Iris pigment epithelial cell (primary cell): ENCODE data around the gene EEF1AKMT3.

Source experiments
- DNase-seq: peaks from one replicate; pipeline ENCODE4 v3.0.0-alpha.2; 2011; ENCODE audit warnings: low read depth

The EEF1AKMT3 gene

DNA sequence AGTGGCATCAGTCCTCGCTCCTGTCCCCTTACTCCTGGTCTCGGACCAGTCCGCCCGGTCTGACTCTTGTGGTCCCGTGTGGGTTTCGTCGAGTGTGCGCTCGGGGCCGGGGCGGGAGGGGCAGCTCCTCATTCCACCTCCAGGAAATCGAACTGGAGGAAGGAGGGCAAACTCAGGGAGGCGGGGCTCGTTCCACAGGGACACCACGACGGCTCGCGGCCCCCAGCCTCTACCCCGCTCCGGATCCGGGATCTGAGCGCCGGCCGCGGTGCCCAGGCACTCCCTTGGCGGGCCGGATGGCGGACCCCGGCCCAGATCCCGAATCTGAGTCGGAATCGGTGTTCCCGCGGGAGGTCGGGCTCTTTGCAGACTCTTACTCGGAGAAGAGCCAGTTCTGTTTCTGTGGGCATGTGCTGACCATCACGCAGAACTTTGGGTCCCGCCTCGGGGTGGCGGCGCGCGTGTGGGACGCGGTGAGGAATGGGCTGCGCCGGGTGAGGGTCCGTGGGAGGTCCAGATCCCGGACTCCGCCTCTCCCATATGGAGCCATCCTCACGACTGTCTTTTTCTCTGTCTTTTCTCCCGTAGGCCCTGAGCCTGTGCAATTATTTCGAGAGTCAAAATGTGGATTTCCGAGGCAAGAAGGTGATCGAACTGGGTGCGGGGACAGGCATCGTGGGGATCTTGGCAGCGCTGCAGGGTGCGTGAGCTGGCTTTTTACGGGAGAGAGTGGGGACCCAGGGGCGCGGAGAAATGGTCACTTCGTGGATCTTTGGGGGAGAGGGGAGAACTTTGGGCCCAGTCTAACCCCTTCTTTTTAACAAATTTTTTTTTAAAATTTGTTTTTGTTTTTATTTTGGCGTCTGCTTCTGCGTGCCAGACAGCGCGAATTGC, at the start of gene EEF1AKMT3:
EEF1AKMT3 (plus strand) TSS at position 186 of the 894 bp plus-strand sequence; CDS start at position 297, 111 bp downstream.
- DNase-seq: peak; percentile 40

DNA sequence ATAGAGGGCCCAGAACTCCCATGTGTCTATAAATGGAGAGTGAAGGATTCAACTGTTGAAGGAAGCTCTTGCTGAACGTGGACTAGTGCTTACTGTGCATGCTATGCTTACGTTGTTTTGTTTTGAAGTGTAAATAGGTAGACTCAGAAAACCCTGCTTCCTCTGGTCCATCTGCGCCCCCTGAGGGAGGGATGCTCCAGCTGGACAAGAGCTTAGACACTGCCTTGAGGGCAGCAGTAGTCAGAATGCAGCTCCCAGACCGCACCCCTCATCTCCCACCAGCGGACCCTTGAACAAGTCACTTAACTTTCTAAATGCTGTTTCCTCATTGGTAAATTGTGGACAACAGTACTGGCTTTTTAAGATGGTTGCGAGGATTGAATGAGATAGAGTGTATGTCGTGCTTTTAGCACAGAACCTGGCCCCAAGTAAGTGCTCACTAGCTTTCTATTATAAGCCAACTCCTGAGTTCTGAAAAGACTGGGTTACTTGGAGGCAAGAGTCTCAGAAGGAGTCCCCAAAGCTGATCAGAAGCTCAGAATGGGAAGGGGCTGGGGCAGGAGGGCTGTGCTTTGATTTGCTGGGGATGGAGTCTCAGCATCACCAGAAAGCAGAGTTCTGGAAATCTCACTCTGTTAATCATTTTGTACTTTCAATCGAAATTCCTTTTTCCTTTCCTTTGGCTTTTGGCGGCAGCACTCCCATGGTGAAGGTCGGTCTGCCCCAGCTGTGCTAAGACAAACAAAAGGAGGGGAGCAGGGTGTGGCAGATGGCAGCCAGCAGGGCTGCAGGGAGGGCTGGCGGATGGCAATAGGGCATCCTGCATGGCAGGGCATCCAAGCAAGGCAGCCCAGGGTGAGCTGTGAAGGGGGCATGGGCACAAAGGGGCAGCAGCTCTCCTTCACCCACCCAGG, 49.4 kb upstream of the EEF1AKMT3 start:
- no peak for DNase-seq

DNA sequence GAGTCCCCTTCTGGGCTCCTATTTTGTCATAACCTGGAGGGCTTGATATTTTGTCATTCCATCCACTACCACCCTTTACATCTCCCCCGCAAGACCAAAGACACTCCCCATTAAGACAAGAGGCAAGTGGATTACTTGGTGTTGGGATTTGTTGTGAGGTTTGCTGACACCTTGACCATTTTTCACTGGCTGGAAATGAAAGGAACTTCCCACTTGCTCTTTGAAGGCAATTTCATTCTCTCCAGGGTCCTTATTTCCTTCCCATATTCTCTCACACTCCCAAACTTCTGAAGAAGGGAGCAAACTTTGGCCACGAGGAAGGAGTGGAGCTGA, 48.8 kb upstream of the EEF1AKMT3 start:
- no peak for DNase-seq

DNA sequence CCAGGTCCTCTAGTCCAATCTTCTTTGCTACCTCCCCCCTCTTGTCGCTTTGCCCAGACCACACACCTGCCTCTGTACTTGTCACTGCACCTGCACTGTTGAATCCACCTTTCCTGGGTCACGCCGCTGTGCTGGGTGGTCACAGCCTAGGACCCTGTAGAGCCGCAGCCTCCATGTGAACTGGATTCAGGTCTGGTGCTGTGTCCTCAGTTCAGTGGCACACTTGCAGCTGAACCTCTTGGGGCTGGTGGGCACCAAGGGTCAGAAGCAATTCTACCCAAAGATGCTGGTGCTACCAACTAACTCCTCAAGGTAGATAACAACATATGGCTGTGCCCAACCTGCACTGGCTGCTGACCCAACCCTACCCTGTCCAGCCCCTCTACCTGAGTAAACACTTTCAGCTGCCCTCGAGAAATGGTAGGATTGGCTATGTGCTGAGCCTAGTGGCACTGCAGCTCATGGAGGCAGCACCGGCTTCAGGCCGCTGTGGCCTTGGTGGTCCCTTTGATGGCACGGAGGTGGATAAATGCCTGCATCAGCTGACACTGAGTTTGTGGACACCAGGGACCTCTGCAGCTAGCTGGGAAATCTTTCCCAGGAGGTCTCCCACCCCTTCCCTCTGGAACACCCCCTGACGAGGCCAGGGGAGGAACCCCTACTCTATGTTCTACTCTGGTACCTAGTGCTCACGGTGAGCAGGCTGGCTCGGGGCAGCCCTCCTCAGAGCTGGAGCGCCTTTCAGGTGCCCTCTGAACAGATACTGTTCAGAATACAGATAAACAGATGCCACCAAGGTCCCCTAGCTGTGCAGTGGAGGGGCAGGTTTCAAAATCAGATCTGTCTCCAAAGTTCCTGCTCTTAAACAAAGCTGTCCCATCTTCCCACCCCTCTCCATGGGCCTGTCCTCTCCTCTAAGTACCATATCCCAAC, 48.1 kb upstream of the EEF1AKMT3 start:
- no peak for DNase-seq

DNA sequence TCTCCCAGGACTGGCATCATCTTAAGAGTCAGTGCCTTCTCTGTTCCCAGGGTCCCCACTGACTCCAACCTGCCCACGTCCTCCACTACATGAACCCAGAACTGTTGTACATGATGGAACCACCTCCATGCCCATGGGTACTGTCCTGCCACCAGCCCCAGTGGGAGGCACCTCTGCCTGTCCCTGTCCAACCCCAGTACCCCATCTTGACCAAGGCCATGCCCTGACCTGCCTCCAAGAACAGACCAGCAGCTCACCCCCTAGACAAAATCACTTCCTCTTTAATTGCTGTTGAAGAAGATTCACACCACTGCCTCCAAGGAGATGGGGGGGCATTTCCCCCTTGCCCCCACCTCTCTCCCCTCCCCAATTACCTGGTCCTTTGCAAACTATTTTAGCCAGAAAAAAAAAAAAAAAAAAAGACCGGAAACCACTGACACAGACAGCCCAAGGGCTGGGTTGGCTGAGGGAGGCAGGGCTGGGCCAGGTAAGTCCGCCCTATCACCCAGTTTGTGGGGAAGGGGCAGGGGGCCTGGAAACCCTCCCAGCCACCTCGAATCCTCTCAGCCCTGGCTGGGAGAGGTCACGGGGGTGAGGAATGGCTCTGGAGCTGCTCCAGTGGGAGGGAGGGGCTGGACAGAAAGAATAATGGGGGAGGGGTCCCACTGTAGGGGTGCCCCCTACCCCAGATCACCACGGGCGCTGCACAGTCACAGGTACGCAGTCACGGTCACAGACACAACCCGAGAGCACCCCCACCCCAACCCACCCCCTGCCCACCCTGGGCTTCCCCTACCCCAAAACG, 47.3 kb upstream of the EEF1AKMT3 start:
- no peak for DNase-seq

DNA sequence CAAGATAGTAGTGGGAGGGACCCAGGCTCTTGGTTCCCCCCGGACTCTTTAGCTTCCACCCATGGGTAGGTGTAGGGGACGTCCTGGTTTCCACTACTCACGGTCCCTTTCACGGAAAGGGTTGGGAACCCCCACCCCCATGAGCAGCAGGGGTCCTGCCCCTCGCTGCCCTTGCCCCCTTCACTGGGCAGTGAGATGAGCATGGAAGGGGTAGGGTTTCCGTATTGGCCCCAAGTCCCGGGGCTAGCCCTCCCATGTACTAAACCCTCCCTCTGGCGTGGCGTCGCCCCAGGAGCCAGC, 46.6 kb upstream of the EEF1AKMT3 start:
- DNase-seq: no peak

DNA sequence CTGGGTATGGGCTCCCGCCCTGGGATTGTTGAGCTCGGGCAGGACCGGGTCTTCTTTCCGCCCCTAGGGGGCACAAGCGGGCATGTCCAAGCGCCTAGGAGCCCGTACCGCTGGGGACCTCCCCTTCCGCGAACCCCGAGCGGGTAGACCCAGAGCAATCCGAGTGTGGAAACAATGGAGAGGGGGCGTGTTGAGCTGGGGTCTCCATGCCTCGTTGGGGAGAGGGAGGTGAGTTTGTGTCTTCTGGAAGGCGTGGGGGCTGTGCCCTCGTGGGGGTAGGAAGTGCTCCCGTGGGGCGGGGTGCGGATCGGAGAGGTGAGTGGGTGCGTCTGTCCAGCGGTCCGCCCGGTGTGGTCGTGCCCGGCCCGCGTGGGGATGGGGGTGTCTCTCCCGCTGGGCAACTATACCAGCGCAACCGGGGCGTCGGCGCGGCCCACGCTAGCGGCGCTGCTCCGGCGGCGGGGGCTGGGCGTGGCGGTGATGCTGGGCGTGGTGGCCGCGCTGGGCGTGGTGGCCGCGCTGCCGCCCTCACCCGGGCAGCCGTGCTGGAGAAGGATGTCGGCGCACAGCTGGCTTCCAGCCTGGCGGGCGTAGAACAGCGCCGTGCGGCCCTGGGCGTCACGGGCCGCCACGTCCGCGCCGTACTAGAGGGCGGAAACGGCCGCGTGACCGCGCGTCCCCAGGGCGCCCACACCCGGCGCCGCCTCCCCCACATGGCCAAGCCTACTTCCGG, 46.1 kb upstream of the EEF1AKMT3 start:
- peak; percentile 71 for DNase-seq

DNA sequence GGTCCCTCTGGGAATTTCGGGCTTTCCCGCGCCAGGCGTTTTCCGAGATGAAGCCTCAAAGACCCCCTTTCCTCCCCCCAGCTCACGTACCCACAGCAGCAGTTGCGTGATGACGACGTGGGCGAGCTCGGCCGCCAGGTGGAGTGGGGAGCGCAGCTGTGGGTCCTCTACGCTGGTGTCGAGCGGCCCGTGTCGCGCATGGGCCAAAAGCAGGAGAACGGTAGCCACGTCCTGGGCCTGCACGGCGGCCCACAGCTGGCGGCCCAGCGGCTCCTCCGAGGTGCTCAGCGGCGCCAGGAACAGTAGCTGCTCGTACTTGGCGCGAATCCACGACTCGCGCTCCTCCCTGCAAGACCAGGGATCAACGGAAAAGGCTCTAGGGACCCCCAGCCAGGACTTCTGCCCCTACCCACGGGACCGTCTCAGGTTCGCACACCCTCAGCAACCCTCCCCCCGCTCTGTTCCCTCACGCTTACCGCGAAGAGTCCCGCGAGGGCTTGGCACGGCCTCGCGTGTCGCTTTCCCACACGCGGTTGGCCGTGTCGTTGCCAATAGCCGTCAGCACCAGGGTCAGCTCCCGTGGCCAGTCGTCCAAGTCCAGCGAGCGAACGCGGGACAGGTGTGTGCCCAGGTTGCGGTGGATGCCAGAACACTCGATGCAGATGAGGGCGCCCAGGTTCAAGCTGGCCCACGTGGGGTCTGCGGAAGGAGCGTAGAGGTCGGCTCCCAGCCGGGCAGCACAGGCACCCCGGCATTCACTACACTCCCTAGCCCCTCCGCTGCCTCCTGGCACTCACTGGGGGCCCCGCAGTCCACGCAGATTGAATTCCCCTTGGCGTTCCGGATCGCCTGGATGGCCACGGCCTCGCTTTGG, 45.3 kb upstream of the EEF1AKMT3 start:
- peak; percentile 48 for DNase-seq

DNA sequence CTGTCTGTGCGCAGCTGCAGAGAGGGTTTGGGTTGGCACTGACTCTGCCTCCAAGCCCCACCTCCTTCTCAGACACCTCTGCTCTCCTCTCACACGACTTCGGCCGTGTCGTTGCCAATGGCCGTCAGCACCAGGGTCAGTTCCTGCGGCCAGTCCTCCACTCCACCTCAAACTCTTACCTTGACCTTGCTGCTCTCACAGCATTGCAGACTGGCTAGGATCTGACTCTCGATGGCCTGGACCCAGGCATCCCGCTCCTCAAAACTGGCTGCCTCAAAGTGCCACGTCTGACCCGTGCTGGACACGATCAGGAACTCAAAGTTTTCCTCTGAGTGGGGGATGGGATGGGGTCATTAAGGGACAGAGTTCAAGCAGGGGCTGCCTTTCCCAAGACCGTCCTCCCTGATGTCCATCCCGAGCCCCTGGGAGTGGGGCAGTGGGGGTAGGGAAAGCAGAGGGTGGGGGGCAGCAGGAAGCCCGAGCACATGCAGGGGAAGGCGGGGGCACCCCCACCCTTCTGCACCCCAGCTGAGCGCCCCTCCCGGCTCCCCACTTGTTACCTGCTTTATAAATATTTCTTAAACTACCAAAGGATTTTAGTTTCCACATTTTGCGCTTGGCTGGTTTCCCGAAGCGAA, 44.5 kb upstream of the EEF1AKMT3 start:
- no peak for DNase-seq

DNA sequence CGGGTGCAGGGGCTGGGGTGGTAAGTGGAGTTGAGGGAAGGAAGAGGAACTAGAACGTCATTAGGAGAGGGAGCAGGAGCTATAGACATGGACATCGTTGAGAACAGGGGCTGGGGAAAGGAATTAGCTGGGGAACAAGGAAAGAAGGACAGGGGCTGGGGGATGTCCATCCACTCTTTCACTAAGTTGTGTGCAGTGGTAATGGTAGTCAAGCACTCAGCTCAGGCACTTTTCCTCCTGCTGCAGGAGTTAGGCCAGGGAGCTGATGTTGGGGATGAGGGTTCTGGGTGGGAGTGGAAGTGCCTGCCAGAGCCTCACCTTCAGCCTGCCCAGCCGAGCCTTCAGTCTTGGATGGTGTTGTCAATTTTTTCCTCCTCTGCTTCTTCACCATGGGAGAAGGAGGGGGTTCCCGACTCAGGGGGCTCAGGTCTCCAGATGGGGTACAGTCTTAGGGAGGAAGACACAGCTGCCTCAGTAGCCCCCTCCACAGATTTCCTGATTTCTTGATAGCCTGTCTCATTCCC, 43.0 kb upstream of the EEF1AKMT3 start:
- DNase-seq: no peak

DNA sequence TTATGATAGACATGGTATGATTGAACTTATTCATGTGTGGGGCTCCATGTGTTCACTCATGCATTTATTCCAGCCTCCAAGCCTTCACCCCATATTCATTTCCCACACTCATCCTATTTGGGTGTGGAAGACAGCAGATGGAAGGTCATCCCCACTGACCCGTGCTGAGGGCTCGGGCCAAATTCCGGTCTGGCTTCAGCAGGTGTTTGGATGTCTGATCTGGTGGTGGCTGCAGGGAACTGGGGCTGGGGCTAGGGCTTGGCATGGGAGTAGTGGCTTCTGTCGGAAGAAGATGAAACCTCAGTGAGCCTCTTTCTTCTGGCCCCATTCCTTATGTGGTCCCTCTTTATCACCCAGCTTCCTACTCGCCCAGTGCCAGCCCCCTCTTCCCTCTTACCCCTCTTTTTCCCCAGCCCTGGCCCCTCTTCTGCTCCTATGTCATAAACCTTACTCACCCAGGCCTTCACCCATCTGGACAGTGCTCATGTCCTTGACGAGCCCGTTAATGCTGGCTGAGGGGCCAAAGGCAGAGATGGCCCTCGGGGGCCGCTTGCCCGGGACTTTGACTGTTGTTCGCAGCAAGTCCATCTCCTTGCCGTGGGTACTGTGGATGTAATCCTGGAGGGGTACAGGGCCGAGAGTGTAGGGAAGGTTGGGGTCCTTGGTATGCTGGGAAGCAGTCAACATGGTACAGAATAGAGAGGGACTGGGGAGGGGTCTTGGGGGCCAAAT, 41.9 kb upstream of the EEF1AKMT3 start:
- DNase-seq: no peak

DNA sequence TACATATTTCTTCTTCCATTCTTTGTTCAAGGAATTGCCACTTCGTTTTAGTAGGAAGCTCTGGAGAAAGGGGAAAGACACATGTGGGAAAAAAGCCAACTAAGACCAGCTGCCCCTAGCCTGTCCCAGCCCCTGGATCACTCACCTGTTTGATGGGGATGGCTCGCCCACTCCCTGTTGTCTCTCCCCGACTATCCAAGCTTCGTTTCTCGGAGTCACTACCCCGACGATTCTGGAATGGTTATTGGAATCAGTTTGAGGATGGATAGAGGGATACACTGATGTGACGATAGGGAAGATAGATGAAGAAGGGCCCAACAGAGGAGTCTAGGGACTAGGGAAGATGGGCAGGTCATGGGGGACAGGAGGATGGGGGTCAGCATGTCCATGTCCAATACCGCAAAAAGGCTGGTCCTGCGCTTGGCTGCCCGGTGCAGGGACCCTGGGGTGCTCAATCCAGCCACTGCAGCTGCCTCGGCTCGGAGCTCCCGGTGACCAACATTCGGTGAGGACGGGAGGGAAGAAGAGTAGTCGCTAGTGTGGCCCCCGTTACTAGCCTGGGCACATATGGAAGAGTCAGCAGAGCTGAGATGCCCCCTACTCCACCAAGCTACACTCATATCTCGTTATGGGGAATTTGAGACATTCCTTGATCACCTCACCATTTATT, 40.9 kb upstream of the EEF1AKMT3 start:
- DNase-seq: no peak

DNA sequence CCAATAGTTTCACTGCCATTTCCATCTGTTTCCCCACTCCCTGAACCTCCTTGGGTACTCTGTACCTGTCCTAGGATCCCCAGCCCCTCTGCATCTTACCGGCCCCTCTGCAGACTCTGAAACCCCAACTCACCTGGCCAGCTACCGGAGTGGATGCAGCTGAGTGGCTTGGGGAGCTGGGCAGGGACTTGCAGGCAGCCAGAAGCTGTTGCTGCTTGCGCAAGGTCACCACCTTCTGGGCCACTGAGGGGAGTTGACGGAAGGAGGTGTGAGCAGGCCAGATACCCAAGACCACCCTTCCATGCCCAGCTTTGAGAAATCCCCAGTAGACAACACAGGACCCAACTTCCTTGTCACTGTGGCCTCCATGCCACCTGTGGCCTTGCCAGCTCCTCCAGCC, 40.1 kb upstream of the EEF1AKMT3 start:
- no peak for DNase-seq

DNA sequence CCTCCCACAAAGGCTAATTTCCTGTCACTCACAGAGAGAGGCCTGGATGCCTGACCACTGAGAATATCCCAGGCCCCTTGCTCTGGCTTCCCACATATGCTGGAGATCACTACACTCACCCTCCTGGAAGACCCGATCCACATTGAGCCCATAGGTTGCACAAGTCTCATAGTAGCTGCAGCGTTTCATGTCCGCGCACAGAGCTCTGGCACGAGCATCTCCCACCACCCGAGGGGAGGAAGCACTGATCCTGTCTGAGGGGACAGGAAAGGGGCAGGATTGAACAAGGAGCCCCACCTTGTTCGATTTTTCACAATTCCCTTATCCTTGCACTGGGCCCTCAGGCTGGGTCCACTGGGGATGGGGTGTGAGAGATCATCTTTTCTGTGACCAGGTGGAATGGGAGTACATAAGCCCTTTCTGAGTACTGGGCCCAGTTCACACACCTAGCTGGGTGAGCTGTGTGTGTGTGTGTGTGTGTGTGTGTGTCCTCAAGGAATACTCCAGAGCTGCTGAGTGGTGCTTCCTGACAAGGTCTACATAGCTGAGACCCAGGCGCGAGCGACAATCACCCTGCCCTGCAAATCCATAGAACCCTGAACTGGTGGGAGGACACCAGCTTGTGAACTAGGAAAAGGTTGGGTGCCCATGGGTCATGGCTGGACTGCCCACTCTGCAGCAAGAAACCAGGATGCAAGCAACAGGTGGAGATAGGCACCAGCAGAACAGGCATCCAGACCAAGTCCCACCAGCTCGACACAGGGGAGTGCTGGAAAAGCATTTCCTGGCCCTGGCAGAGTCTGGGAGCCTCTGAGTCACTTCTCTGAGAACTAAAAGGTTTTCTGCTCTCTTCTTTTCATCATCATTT, 39.5 kb upstream of the EEF1AKMT3 start:
- no peak for DNase-seq

DNA sequence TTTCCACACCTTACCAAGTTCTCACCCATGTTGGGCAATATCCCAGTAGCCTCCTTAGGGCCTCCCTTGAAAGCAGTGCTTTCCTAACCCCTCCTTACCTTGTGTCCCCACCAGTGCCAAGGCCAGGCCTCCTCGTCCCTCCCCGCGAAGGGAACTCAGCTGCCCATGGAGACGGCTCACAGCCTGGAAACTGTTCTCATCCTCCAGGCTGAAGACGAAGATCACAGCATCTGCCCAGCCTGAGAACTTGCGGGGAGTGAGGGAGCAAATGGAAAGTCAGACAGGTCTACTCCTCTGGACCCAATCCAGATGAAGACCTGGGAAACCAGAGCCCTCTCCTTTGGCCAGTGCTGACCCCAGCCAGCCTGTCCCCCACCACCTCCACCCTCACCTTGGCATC, 38.5 kb upstream of the EEF1AKMT3 start:
- no peak for DNase-seq

DNA sequence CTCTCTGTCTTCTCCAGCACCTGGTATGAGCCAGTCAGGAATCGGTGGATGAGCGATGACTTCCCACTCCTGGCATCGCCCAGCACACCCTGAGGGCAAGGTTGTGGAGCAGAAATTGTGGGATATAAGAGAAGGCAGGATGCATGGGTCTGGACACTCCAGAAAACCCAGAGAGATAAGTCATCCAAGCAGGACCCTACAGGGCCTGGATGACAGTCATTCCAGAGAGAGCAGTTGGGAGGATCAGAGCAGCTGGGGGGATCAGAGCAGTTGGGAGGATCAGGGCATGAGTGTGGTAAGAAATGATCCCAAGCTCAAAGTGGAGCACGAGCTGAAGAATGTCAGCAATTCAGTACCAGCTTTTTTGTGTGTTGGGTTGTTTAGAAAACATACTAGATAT, 37.8 kb upstream of the EEF1AKMT3 start:
- no peak for DNase-seq
